ENCODE data around the gene EVC. TPM values are rescaled to one million over a fixed set of nuclear protein-coding genes. Genes with fewer than 3 reads are reported as not detected.

EVC gene
- total RNA-seq, 3 donors from 2014 or later, result 1.9 to 24.2 (median 4.6) TPM

- intact Hi-C loops (cut with DNase I, micrococcal nuclease), result no loop called here
- H3K36me3 ChIP-seq (ENCODE audit: low read depth), result no peaks in the 10 kb centered on the region
- DNase-seq, result no peak
- TF ChIP-seq CTCF (IDR thresholded peaks at IDR 0.05), result no peak
- no peak overlapping the region for H3K4me3 ChIP-seq
- ATAC-seq, result no peak
- H3K4me1 ChIP-seq (ENCODE audit: low read depth), result no peaks in the 10 kb centered on the region
- no peaks in the 10 kb centered on the region for H3K9me3 ChIP-seq
Observed at GRCh38 chr4:5758741-5759140, 47.7 kb downstream of the EVC start.

- DNase-seq (no peak), ATAC-seq (no peak)
- Histone ChIP-seq H3K36me3 (ENCODE audit: low read depth) (no peaks in the 10 kb centered on the region), H3K9me3 (no peaks in the 10 kb centered on the region), H3K4me3 (no peak overlapping the region), H3K4me1 (ENCODE audit: low read depth) (no peaks in the 10 kb centered on the region)
- intact Hi-C loops (cut with DNase I, micrococcal nuclease), result no loop called here
- TF ChIP-seq CTCF (IDR thresholded peaks at IDR 0.05), result no peak
Observed at GRCh38 chr4:5759236-5760075, 48.5 kb downstream of the EVC start.

DNA sequence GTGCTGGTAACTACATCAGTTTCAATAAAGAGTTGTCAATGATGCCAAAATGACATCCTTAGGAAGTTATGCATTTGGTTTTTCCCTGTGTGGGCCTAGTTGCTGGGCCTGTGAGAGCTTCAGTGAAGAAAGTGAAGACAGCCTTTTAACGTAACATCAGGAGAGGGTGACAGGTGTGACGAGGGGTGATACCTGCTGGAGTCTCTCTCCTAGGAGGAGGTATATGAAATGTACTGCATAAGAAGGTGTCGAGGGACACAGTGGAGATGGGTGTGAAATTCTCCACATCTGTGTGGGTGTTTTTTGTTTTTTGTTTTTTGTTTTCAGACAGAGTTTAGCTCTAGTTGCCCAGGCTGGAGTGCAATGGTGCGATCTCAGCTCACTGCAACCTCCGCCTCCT, 49.2 kb downstream of the EVC start:
- no peak overlapping the region for H3K4me3 ChIP-seq
- no peaks in the 10 kb centered on the region for H3K4me1 ChIP-seq (ENCODE audit: low read depth)
- TF ChIP-seq CTCF (IDR thresholded peaks at IDR 0.05), result no peak
- H3K36me3 ChIP-seq (ENCODE audit: low read depth), result no peaks in the 10 kb centered on the region
- DNase-seq, result no peak
- no peak for ATAC-seq
- no peaks in the 10 kb centered on the region for H3K9me3 ChIP-seq
- intact Hi-C loops (cut with DNase I, micrococcal nuclease), result no loop called here

DNA sequence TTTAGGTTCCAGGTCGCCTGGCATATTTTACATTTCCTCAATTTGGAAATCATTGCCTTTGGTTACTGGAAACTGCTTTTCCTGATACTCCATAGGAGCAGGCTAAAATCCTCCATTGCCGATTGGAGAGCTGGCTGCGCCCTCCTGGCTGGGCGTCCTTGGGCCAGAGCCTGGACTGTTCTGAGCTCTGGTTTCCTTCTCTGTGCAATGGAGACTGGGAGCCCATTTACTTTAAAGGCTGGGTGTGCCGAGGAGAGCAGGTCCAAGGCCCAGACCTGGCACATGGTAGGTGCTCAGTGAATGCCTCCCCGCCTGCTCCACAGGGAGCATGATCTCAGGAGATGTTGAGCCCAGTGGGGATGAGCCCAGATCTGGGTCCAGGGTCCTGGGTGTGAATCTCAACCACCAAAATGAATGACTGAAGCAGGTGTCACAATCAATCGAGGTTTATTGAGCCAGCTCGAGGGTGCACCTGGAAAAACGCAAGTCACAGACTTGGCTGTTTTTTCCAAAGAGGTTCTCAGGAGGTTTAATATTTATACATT, 50.0 kb downstream of the EVC start:
- H3K36me3 ChIP-seq (ENCODE audit: low read depth), result no peaks in the 10 kb centered on the region
- no peaks in the 10 kb centered on the region for H3K4me1 ChIP-seq (ENCODE audit: low read depth)
- no peak for ATAC-seq
- H3K4me3 ChIP-seq, result no peak overlapping the region
- DNase-seq, result no peak
- H3K9me3 ChIP-seq, result no peaks in the 10 kb centered on the region
- TF ChIP-seq CTCF (IDR thresholded peaks at IDR 0.05), result no peak
- intact Hi-C loops (cut with DNase I, micrococcal nuclease), result no loop called here

DNA sequence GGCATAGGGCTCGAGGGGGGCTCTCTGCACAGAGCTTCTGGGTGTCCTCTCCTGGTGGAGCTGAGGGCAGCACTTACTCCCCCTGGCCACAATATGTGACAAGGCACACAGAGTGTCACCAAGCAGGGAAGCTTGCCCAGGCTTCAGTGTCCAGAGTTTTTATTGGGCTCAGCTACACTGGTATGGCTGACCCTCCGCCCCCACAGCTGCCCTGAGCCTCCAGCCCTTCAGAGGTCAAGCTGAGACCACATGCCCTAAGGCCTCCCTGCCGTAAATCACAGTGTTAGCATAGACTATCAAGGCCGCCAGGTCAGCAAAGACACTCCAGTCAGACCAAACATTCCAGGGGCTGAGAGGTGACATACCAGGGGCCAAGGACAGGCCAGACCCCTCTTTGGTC, 59.0 kb downstream of the EVC start:
- TF ChIP-seq CTCF (IDR thresholded peaks at IDR 0.05), result no peak

More for the DNA sequence above, 59.0 kb downstream of the EVC start:
- intact Hi-C loops (cut with DNase I, micrococcal nuclease), result no loop called here
- Histone ChIP-seq H3K4me1 (ENCODE audit: low read depth) (no peaks in the 10 kb centered on the region), H3K9me3 (peaks cover 5% of the 10 kb centered on the region), H3K4me3 (no peak overlapping the region), H3K36me3 (ENCODE audit: low read depth) (no peaks in the 10 kb centered on the region)
- DNase-seq (no peak), ATAC-seq (no peak)
